Measurements from ENCODE around the gene ZNRF2. TPM values are rescaled to one million over a fixed set of nuclear protein-coding genes. Genes with fewer than 3 reads are reported as not detected.

The ZNRF2 gene
- total and polyA plus RNA-seq, 10 of the 15 experiments (the other 5 are each of a cell fraction or from before 2014, with no cell fraction given), result 1.2 to 20.4 (median 9.5) TPM

DNA sequence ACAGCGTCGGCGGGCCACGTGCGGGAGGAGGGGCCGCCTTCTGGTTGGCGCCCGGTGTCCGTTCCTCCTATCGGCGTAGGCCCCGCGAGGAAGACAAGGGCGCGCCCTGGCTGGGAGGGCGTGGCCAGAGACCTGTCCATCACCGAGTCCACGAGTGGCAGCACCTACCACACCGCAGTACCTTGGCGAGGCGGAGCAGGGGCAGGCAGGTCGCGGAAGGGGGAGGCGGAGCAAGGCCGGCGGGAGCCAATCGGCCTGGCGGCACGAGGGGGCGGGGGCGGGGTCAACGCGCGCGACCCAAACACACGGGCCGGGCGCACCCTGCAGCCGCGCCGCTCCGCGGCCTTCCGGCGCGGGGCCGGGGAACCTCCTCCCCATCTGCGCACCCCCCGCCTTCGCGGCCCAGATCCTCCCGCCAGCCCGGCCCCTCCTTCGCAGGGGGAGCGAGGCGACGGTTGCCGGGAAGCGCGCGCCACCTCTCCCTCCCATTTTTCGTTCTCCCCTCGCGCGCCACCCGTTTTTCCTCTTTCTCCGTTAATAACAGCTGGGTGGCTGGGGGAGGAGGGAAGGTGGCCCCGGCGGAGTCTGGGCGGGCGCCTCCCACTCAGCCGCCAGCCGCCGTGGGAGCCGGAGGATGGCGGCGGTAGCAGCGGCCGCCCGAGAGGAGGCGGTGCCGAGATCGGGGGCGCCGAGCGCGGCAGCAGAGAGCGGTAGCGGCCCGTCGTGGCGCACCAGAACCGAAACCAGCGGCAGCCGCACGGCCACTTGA lies at the start of gene ZNRF2 (continued):
- TF ChIP-seq KAT2A (conservative IDR thresholded peaks at IDR 0.05; ENCODE audit: control insufficient read depth, low read depth, low read length) (no peak), TCF7 (IDR thresholded peaks at IDR 0.05; ENCODE audit: borderline replicate concordance) (no peak), POLR2AphosphoS2 (IDR thresholded peaks at IDR 0.05; ENCODE audit: low read depth, low read length) (no peak), POLR2A (IDR thresholded peaks at IDR 0.05; ENCODE audit: low read depth, low read length) (peak; percentile 84), BACH1 (IDR thresholded peaks at IDR 0.05; ENCODE audit: borderline replicate concordance) (peak; percentile 65), ZBED1 (IDR thresholded peaks at IDR 0.05; ENCODE audit: borderline replicate concordance) (no peak), CBFB (IDR thresholded peaks at IDR 0.05; ENCODE audit: low read depth) (no peak), KLF5 (IDR thresholded peaks at IDR 0.05; ENCODE audit: partially characterized antibody) (no peak), CBX3 (IDR thresholded peaks at IDR 0.05; ENCODE audit: borderline replicate concordance, low read depth) (no peak)
- TF ChIP-seq, protein P1, sequence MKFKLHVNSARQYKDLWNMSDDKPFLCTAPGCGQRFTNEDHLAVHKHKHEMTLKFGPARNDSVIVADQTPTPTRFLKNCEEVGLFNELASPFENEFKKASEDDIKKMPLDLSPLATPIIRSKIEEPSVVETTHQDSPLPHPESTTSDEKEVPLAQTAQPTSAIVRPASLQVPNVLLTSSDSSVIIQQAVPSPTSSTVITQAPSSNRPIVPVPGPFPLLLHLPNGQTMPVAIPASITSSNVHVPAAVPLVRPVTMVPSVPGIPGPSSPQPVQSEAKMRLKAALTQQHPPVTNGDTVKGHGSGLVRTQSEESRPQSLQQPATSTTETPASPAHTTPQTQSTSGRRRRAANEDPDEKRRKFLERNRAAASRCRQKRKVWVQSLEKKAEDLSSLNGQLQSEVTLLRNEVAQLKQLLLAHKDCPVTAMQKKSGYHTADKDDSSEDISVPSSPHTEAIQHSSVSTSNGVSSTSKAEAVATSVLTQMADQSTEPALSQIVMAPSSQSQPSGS (IDR thresholded peaks at IDR 0.05; ENCODE audit: low read length), result no peak
- TF ChIP-seq, protein P2, sequence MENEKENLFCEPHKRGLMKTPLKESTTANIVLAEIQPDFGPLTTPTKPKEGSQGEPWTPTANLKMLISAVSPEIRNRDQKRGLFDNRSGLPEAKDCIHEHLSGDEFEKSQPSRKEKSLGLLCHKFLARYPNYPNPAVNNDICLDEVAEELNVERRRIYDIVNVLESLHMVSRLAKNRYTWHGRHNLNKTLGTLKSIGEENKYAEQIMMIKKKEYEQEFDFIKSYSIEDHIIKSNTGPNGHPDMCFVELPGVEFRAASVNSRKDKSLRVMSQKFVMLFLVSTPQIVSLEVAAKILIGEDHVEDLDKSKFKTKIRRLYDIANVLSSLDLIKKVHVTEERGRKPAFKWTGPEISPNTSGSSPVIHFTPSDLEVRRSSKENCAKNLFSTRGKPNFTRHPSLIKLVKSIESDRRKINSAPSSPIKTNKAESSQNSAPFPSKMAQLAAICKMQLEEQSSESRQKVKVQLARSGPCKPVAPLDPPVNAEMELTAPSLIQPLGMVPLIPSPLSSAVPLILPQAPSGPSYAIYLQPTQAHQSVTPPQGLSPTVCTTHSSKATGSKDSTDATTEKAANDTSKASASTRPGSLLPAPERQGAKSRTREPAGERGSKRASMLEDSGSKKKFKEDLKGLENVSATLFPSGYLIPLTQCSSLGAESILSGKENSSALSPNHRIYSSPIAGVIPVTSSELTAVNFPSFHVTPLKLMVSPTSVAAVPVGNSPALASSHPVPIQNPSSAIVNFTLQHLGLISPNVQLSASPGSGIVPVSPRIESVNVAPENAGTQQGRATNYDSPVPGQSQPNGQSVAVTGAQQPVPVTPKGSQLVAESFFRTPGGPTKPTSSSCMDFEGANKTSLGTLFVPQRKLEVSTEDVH (IDR thresholded peaks at IDR 0.05; ENCODE audit: low read depth, partially characterized antibody), result peak; percentile 34
- TF ChIP-seq, protein P3, sequence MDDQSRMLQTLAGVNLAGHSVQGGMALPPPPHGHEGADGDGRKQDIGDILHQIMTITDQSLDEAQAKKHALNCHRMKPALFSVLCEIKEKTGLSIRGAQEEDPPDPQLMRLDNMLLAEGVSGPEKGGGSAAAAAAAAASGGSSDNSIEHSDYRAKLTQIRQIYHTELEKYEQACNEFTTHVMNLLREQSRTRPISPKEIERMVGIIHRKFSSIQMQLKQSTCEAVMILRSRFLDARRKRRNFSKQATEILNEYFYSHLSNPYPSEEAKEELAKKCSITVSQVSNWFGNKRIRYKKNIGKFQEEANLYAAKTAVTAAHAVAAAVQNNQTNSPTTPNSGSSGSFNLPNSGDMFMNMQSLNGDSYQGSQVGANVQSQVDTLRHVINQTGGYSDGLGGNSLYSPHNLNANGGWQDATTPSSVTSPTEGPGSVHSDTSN (IDR thresholded peaks at IDR 0.05; ENCODE audit: insufficient replicate concordance, low read depth, low read length), result peak; percentile 94
- TF ChIP-seq, protein P4, sequence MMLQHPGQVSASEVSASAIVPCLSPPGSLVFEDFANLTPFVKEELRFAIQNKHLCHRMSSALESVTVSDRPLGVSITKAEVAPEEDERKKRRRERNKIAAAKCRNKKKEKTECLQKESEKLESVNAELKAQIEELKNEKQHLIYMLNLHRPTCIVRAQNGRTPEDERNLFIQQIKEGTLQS (IDR thresholded peaks at IDR 0.05; ENCODE audit: borderline replicate concordance, extremely low read depth, low read depth, low read length), result no peak
- TF ChIP-seq, protein P5, sequence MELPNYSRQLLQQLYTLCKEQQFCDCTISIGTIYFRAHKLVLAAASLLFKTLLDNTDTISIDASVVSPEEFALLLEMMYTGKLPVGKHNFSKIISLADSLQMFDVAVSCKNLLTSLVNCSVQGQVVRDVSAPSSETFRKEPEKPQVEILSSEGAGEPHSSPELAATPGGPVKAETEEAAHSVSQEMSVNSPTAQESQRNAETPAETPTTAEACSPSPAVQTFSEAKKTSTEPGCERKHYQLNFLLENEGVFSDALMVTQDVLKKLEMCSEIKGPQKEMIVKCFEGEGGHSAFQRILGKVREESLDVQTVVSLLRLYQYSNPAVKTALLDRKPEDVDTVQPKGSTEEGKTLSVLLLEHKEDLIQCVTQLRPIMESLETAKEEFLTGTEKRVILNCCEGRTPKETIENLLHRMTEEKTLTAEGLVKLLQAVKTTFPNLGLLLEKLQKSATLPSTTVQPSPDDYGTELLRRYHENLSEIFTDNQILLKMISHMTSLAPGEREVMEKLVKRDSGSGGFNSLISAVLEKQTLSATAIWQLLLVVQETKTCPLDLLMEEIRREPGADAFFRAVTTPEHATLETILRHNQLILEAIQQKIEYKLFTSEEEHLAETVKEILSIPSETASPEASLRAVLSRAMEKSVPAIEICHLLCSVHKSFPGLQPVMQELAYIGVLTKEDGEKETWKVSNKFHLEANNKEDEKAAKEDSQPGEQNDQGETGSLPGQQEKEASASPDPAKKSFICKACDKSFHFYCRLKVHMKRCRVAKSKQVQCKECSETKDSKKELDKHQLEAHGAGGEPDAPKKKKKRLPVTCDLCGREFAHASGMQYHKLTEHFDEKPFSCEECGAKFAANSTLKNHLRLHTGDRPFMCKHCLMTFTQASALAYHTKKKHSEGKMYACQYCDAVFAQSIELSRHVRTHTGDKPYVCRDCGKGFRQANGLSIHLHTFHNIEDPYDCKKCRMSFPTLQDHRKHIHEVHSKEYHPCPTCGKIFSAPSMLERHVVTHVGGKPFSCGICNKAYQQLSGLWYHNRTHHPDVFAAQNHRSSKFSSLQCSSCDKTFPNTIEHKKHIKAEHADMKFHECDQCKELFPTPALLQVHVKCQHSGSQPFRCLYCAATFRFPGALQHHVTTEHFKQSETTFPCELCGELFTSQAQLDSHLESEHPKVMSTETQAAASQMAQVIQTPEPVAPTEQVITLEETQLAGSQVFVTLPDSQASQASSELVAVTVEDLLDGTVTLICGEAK (IDR thresholded peaks at IDR 0.05; ENCODE audit: borderline replicate concordance), result no peak
- TF ChIP-seq, protein P6, sequence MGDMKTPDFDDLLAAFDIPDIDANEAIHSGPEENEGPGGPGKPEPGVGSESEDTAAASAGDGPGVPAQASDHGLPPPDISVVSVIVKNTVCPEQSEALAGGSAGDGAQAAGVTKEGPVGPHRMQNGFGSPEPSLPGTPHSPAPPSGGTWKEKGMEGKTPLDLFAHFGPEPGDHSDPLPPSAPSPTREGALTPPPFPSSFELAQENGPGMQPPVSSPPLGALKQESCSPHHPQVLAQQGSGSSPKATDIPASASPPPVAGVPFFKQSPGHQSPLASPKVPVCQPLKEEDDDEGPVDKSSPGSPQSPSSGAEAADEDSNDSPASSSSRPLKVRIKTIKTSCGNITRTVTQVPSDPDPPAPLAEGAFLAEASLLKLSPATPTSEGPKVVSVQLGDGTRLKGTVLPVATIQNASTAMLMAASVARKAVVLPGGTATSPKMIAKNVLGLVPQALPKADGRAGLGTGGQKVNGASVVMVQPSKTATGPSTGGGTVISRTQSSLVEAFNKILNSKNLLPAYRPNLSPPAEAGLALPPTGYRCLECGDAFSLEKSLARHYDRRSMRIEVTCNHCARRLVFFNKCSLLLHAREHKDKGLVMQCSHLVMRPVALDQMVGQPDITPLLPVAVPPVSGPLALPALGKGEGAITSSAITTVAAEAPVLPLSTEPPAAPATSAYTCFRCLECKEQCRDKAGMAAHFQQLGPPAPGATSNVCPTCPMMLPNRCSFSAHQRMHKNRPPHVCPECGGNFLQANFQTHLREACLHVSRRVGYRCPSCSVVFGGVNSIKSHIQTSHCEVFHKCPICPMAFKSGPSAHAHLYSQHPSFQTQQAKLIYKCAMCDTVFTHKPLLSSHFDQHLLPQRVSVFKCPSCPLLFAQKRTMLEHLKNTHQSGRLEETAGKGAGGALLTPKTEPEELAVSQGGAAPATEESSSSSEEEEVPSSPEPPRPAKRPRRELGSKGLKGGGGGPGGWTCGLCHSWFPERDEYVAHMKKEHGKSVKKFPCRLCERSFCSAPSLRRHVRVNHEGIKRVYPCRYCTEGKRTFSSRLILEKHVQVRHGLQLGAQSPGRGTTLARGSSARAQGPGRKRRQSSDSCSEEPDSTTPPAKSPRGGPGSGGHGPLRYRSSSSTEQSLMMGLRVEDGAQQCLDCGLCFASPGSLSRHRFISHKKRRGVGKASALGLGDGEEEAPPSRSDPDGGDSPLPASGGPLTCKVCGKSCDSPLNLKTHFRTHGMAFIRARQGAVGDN (IDR thresholded peaks at IDR 0.05), result no peak; the same call in 1 of the 2 replicates

All from GM12878 (cell line).